K562 (cell line): ENCODE results near the gene LLGL2. TPM values are rescaled to one million over a fixed set of nuclear protein-coding genes. Genes with fewer than 3 reads are reported as not detected.
"Not testable (repeated sequence)": the region's sequence is repeated elsewhere in the genome, so short reads cannot be mapped to it uniquely, and the experiment has no call there.

Experiments used
- ATAC-seq: fragments of 200-7000 bp; cut with Tn5 transposase; 3 replicates; pipeline ENCODE4 v1.9.1; 2020; ENCODE audit warnings: moderate library complexity
- BruUV-seq: library from RNA; stranded (reverse); fragments of 400-500 nt; replicated peaks from 2 replicates; lab custom pipeline; 2021; lab: Mats Ljungman, UMichigan
- CTCF ChIA-PET: fragments of 300-600 bp; formaldehyde crosslinking; extraction: SDS; loops from one replicate; lab custom pipeline; 2021; ENCODE audit warnings: low intra/inter-chr PET ratio; lab: Yijun Ruan, JAX
- POLR2A ChIA-PET: fragments of 300-600, 350-650 bp; sonication (Branson Sonifier 250); formaldehyde crosslinking; extraction: SDS; loops from one replicate; lab custom pipeline; 2021; ENCODE audit warnings: antibody characterized with exemption, inconsistent platforms; lab: Yijun Ruan, JAX
- DNase-seq, 4 experiments: peaks; one replicate each; pipeline versions ENCODE4 v3.0.0 to v3.0.0-alpha.2; 2011 to 2018; ENCODE audit warnings: low spot score in 3 of 4, mixed read lengths in 3 of 4; ENCODE audit errors: extremely low read depth in 1 of 4
- FAIRE-seq: peaks from 2 replicates; lab custom pipeline; 2011; peaks lifted over from hg19 to GRCh38; lab: Jason Lieb, UNC
- H2AFZ ChIP-seq: 2 replicates; pipeline ENCODE4 v1.6.0; 2011; ENCODE audit warnings: low read depth, low read length, control low read depth, inconsistent platforms
- H3K27ac ChIP-seq: fragments of 200-600 bp; 3 replicates; pipeline ENCODE4 v1.8.0; 2011; ENCODE audit warnings: low read depth, mild to moderate bottlenecking, control low read depth, inconsistent platforms, low read length, moderate library complexity, mixed read lengths; ENCODE audit errors: extremely low read depth
- H3K27me3 ChIP-seq, 2 experiments: fragments of 300-600 bp in 1 of 2; 2 replicates in 1 of 2; 3 replicates in 1 of 2; pipeline versions ENCODE4 v1.6.0 to v1.8.0; 2011; ENCODE audit warnings: inconsistent platforms in 2 of 2, low read length in 2 of 2, mild to moderate bottlenecking in 1 of 2, mixed read lengths in 1 of 2, moderate library complexity in 1 of 2; ENCODE audit not compliant: control insufficient read depth in 2 of 2, insufficient read depth in 2 of 2
- H3K36me3 ChIP-seq: fragments of 300-600 bp; 3 replicates; pipeline ENCODE4 v1.8.0; 2011; ENCODE audit warnings: mild to moderate bottlenecking, low read length, inconsistent platforms; ENCODE audit not compliant: control insufficient read depth, insufficient read depth
- H3K4me1 ChIP-seq, 2 experiments: fragments of 200-600 bp in 1 of 2; replicated peaks in 1 of 2; 2 replicates in 1 of 2; 3 replicates in 1 of 2; pipeline versions ENCODE4 v1.5.1 to v1.8.0; 2011; ENCODE audit warnings: inconsistent platforms in 2 of 2, low read length in 2 of 2, mild to moderate bottlenecking in 1 of 2, mixed read lengths in 1 of 2, moderate library complexity in 1 of 2; ENCODE audit not compliant: control insufficient read depth in 2 of 2, insufficient read depth in 2 of 2
- H3K4me2 ChIP-seq: 2 replicates; pipeline ENCODE4 v1.6.1; 2011; ENCODE audit warnings: low read length, control low read depth, inconsistent platforms, mixed read lengths; ENCODE audit not compliant: insufficient read depth
- H3K4me3 ChIP-seq: fragments of 200-600 bp; sonication (generic), shearing (Covaris generic); 2 replicates; pipeline ENCODE4 v1.5.1; 2016; ENCODE audit warnings: control low read depth, inconsistent platforms
- H3K79me2 ChIP-seq: fragments of 200-600 bp; 3 replicates; pipeline ENCODE4 v1.8.0; 2011; ENCODE audit warnings: low read length, inconsistent platforms; ENCODE audit not compliant: control insufficient read depth, insufficient read depth
- H3K9ac ChIP-seq, 2 experiments: 2 replicates each; pipeline versions ENCODE4 v1.6.0 to v1.6.1; 2011; ENCODE audit warnings: low read depth in 2 of 2, low read length in 2 of 2, control low read depth in 1 of 2, inconsistent platforms in 1 of 2, mild to moderate bottlenecking in 1 of 2, mixed read lengths in 1 of 2; ENCODE audit not compliant: insufficient read depth in 1 of 2
- H3K9me1 ChIP-seq: one replicate; pipeline ENCODE4 v1.6.0; 2011; ENCODE audit warnings: inconsistent platforms, mild to moderate bottlenecking, low read length, moderate library complexity; ENCODE audit not compliant: control insufficient read depth, insufficient read depth
- H3K9me3 ChIP-seq: replicated peaks from 2 replicates; pipeline ENCODE4 v1.5.1; 2011; ENCODE audit warnings: low read depth, low read length, inconsistent platforms; ENCODE audit not compliant: control insufficient read depth, insufficient read depth
- H4K20me1 ChIP-seq: replicated peaks from 2 replicates; pipeline ENCODE4 v1.6.1; 2011; ENCODE audit warnings: low read length, inconsistent platforms, mixed read lengths; ENCODE audit not compliant: control insufficient read depth, insufficient read depth
- CEBPB ChIP-seq: fragments of 450-650 bp; IDR thresholded peaks from 2 replicates; pipeline ENCODE4 v1.6.1; 2016; ENCODE audit warnings: missing genetic modification characterization, missing compliant biosample characterization
- EHMT2 ChIP-seq: fragments of 450-650 bp; IDR thresholded peaks from 2 replicates; pipeline ENCODE4 v1.6.1; 2018; ENCODE audit warnings: antibody characterized with exemption
- GTF2E2 ChIP-seq: fragments of 200-800 bp; sonication (Bioruptor generic); IDR thresholded peaks from 2 replicates; pipeline ENCODE4 v1.6.1; 2016; ENCODE audit warnings: missing genetic modification characterization, missing compliant biosample characterization
- HNRNPUL1 ChIP-seq: fragments of 200-400 bp; formaldehyde crosslinking; IDR thresholded peaks from 2 replicates; pipeline ENCODE4 v1.6.1; 2017; ENCODE audit warnings: low read length
- KDM1A ChIP-seq, 2 experiments: fragments of 450-650 bp; IDR thresholded peaks; 2 replicates each; pipeline ENCODE4 v1.6.1; 2016; ENCODE audit warnings: mild to moderate bottlenecking in 2 of 2
- MCM2 ChIP-seq: fragments of 450-650 bp; IDR thresholded peaks from 2 replicates; pipeline ENCODE4 v1.6.1; 2017; ENCODE audit warnings: low read depth, mild to moderate bottlenecking
- NCOA6 ChIP-seq: fragments of 450-650 bp; IDR thresholded peaks from 2 replicates; pipeline ENCODE4 v1.6.1; 2017; ENCODE audit warnings: mild to moderate bottlenecking
- SIN3A ChIP-seq, 2 experiments: fragments of 150-350 bp in 1 of 2; IDR thresholded peaks; 2 replicates each; pipeline ENCODE4 v1.6.1; 2011 to 2016; ENCODE audit warnings: borderline replicate concordance in 2 of 2, low read depth in 2 of 2, low read length in 2 of 2, mild to moderate bottlenecking in 2 of 2, moderate library complexity in 2 of 2; ENCODE audit not compliant: control insufficient read depth in 1 of 2
- TARDBP ChIP-seq: fragments of 450-650 bp; IDR thresholded peaks from 2 replicates; pipeline ENCODE4 v1.6.1; 2016
- THAP7 ChIP-seq: fragments of 250-450 bp; sonication (Bioruptor Pico); IDR thresholded peaks from 2 replicates; pipeline ENCODE4 v1.5.0; 2021
- UBTF ChIP-seq, 2 experiments: IDR thresholded peaks; 2 replicates each; pipeline ENCODE4 v1.6.1; 2012; ENCODE audit warnings: improper control_type of control experiment in 2 of 2, low read depth in 2 of 2, low read length in 2 of 2, borderline replicate concordance in 1 of 2
- ZNF121 ChIP-seq: sonication (generic); formaldehyde crosslinking; conservative IDR thresholded peaks from 2 replicates; pipeline ENCODE4 v1.8.0; 2022; ENCODE audit warnings: missing genetic modification reagents
- WGBS: fragments of 100-300 bp; shearing (Covaris generic); methylation state at CpG from one replicate; pipeline ENCODE4 v1.1.6; 2016; ENCODE audit warnings: low coverage, mixed read lengths; ENCODE audit not compliant: insufficient coverage; ENCODE audit errors: missing lambda C conversion rate; 5-methylcytosine and 5-hydroxymethylcytosine counted together
- in situ Hi-C: fragments of 300-500 bp; cut with MboI; formaldehyde crosslinking; loops from 4 replicates; pipeline ENCODE4 v1.15.0; 2018; ENCODE audit warnings: inconsistent platforms, mixed read lengths
- intact Hi-C: fragments of 100-400 bp; cut with micrococcal nuclease; formaldehyde crosslinking; loops from 2 replicates; pipeline ENCODE4 v1.14.2; 2022
- polyA plus RNA-seq, 8 experiments: library from polyadenylated mRNA; depleted of rRNA in 4 of 8; stranded (reverse) in 5 of 8; unstranded in 3 of 8; fragments of >200 nt; fragmentation: Nextera tagmentation in 2 of 8; fragmentation: Illumina TruSeq in 1 of 8; extraction: Ambion mirVana in 2 of 8; extraction: Trizol in 1 of 8; gene quantifications; 2 replicates each; pipeline versions ENCODE4 v1.2.1 to v1.2.3, GENCODE V29; 2011 to 2014; ENCODE audit warnings: inconsistent platforms in 1 of 8, missing spikeins in 1 of 8
- total RNA-seq, 7 experiments: library from RNA; depleted of rRNA in 6 of 7; stranded (reverse); fragments of >200 nt in 6 of 7; fragmentation: Illumina TruSeq in 2 of 7; extraction: Trizol in 2 of 7; gene quantifications; 2 replicates each; pipeline versions ENCODE4 v1.2.1 to v1.2.3, GENCODE V29; 2011 to 2021; ENCODE audit warnings: low replicate concordance in 1 of 7

The LLGL2 gene
- total and polyA plus RNA-seq, 9 of the 15 experiments (the other 6 are each of a cell fraction or from before 2014, with no cell fraction given): 0.32 to 24.4 (median 10.2) TPM

GRCh38 chr17:75583197-75583596 lies 57.7 kb downstream of the LLGL2 start:
- H3K79me2 ChIP-seq, H3K4me3 ChIP-seq, FAIRE-seq, H3K4me2 ChIP-seq, DNase-seq, H3K27ac ChIP-seq, CTCF ChIA-PET, in situ Hi-C loops, H3K9me1 ChIP-seq, H3K9me3 ChIP-seq, H3K36me3 ChIP-seq, H3K9ac ChIP-seq, BruUV-seq: not testable (repeated sequence)
- POLR2A ChIA-PET: interaction anchor here (0.8 to 1.3 kb wide), 3 partner anchors 15 to 197 kb away, joined by 3 read pairs; a partner anchor contains a TSS
- intact Hi-C loops: loop anchor here (10.0 kb wide), 1 partner anchor 158 kb away; no protein-coding TSS in a partner anchor
- WGBS: 15% methylated on average over 4 of the region's 6 CpGs
- TF ChIP-seq KDM1A (IDR thresholded peaks at IDR 0.05) (peak; percentile 15 to 58; a peak in 1 of 4 replicates), CEBPB (tag) (0 out of 2 replicates have a peak, but pooled peaks have one; percentile 30), ZNF121 (CRISPR knock-in tag) (peak; percentile 86)
- TF ChIP-seq, all 486 proteins: peak for 3; not testable (repeated sequence) for 483
- not testable (repeated sequence) for H4K20me1 ChIP-seq, H3K27me3 ChIP-seq, ATAC-seq, H2AFZ ChIP-seq
- peaks cover 7 to 18% of the 10 kb centered on the region in 2 experiments for H3K4me1 ChIP-seq

- no peak overlapping the region for H3K4me3 ChIP-seq
- DNase-seq: no peak
- no peaks in the 10 kb centered on the region for H3K9me3 ChIP-seq
- in situ Hi-C loops (no loop called here), intact Hi-C loops (loop anchor here (5.0 to 10.0 kb wide), 2 partner anchors 68 to 160 kb away; partner anchors contain the start of genes CASKIN2 and TSEN54)
- H3K27me3 ChIP-seq: no peaks in the 10 kb centered on the region; a peak in 1 of 5 replicates
- 45% methylated on average over 7 of the region's 7 CpGs for WGBS
- H3K9ac ChIP-seq: no peak overlapping the region
- ChIA-PET CTCF (no interaction called here), POLR2A (interaction anchor here (0.8 to 1.8 kb wide), 2 partner anchors 17 to 69 kb away, joined by 3 to 4 read pairs; partner anchors contain the start of gene TSEN54)
- H3K36me3 ChIP-seq: no peaks in the 10 kb centered on the region
- no peak for ATAC-seq
- H3K4me1 ChIP-seq: peaks cover 5 to 26% of the 10 kb centered on the region in 2 experiments; a peak in 3 of 5 replicates
- no peaks in the 10 kb centered on the region for H3K79me2 ChIP-seq
- H3K27ac ChIP-seq: no peak overlapping the region
- H3K9me1 ChIP-seq: no peaks in the 10 kb centered on the region
- no peaks in the 10 kb centered on the region for H4K20me1 ChIP-seq
- no peak overlapping the region for H3K4me2 ChIP-seq
- no peak for FAIRE-seq
- TF ChIP-seq HNRNPUL1 (no peak), UBTF (IDR thresholded peaks at IDR 0.05; ENCODE audit: borderline replicate concordance in 1 of 2, low read depth in 2 of 2, low read length in 2 of 2) (no peak), GTF2E2 (tag) (no peak), EHMT2 (no peak), TARDBP (no peak), MCM2 (no peak), NCOA6 (no peak), THAP7 (no peak), SIN3A (IDR thresholded peaks at IDR 0.05; ENCODE audit: borderline replicate concordance in 2 of 2, control insufficient read depth in 1 of 2, low read depth in 2 of 2, low read length in 2 of 2) (no peak)
- H2AFZ ChIP-seq: no peak overlapping the region
- no TSS peak for BruUV-seq
Observed at GRCh38 chr17:75584849-75585175, 59.3 kb downstream of the LLGL2 start.
